ENCODE results near the gene CDC42BPB. TPM values are rescaled to one million over a fixed set of nuclear protein-coding genes. Genes with fewer than 3 reads are reported as not detected.

The CDC42BPB gene
- total and polyA plus RNA-seq, 2 of the 13 experiments (the other 11 are each of a cell fraction or from before 2014, with no cell fraction given), result 19.7 to 32.3 TPM

- whole genome bisulfite sequencing (ENCODE audit: low lambda C conversion rate), result 95% methylated on average over 19 of the region's 28 CpGs
- no peak overlapping the region for H3K4me3 ChIP-seq (replicated peaks in 1 of 3; ENCODE audit: insufficient read depth in 1 of 3, low read depth in 2 of 3, low read length in 3 of 3)
- in situ Hi-C loops (cut with HindIII; ENCODE audit: extremely low pct_ligation_motif_present, low pct_unique_long_range_greater_than_20kb), result loop anchor here (10.0 kb wide), 1 partner anchor 219 kb away; no protein-coding TSS in a partner anchor
- H3K4me2 ChIP-seq (ENCODE audit: low read depth, low read length), result no peak overlapping the region
- H4K20me1 ChIP-seq (ENCODE audit: insufficient read depth, low read length), result no peaks in the 10 kb centered on the region
- FAIRE-seq (no peak), DNase-seq (ENCODE audit: low spot score) (no peak), ATAC-seq (no peak)
- no peaks in the 10 kb centered on the region for H3K27me3 ChIP-seq (ENCODE audit: control insufficient read depth in 1 of 2, insufficient read depth in 2 of 2, low read length in 2 of 2)
- no peaks in the 10 kb centered on the region for H3K9me3 ChIP-seq (ENCODE audit: low read length)
- intact Hi-C loops (cut with micrococcal nuclease; ENCODE audit: unreplicated experiment), result no loop called here
- BruUV-seq (replicated peaks), result no TSS peak
- ChIA-PET CTCF (ENCODE audit: low intra/inter-chr PET ratio, low total read pairs) (no interaction called here), POLR2A (no interaction called here)
- no peak overlapping the region for H2AFZ ChIP-seq (ENCODE audit: low read length)
- no peaks in the 10 kb centered on the region for H3K79me2 ChIP-seq (ENCODE audit: insufficient read depth, low read length)
- no peaks in the 10 kb centered on the region for H3K36me3 ChIP-seq (replicated peaks in 1 of 2; ENCODE audit: control insufficient read depth in 1 of 2, insufficient read depth in 2 of 2, low read length in 2 of 2)
- no peak overlapping the region for H3K27ac ChIP-seq (ENCODE audit: extremely low read length, insufficient read depth, low read length)
- no peak overlapping the region for H3K9ac ChIP-seq (ENCODE audit: insufficient read depth, low read depth, low read length)
- H3K4me1 ChIP-seq (ENCODE audit: insufficient read depth, low read length), result peaks cover 21% of the 10 kb centered on the region
- TF ChIP-seq TFDP2 (CRISPR knock-in tag; IDR thresholded peaks at IDR 0.05), result no peak
- TF ChIP-seq, protein P1, sequence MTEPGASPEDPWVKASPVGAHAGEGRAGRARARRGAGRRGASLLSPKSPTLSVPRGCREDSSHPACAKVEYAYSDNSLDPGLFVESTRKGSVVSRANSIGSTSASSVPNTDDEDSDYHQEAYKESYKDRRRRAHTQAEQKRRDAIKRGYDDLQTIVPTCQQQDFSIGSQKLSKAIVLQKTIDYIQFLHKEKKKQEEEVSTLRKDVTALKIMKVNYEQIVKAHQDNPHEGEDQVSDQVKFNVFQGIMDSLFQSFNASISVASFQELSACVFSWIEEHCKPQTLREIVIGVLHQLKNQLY (CRISPR knock-in tag; IDR thresholded peaks at IDR 0.05), result no peak
- no peak for TF ChIP-seq STAT6 (CRISPR knock-in tag; IDR thresholded peaks at IDR 0.05; ENCODE audit: borderline replicate concordance)
- TF ChIP-seq JUN (CRISPR knock-in tag; IDR thresholded peaks at IDR 0.05), result no peak
- no peak for TF ChIP-seq ZNF407 (CRISPR knock-in tag; IDR thresholded peaks at IDR 0.05; ENCODE audit: not compliant biosample characterization)
- TF ChIP-seq ZNF747 (CRISPR knock-in tag; IDR thresholded peaks at IDR 0.05; ENCODE audit: borderline replicate concordance), result no peak
- TF ChIP-seq, protein P2, sequence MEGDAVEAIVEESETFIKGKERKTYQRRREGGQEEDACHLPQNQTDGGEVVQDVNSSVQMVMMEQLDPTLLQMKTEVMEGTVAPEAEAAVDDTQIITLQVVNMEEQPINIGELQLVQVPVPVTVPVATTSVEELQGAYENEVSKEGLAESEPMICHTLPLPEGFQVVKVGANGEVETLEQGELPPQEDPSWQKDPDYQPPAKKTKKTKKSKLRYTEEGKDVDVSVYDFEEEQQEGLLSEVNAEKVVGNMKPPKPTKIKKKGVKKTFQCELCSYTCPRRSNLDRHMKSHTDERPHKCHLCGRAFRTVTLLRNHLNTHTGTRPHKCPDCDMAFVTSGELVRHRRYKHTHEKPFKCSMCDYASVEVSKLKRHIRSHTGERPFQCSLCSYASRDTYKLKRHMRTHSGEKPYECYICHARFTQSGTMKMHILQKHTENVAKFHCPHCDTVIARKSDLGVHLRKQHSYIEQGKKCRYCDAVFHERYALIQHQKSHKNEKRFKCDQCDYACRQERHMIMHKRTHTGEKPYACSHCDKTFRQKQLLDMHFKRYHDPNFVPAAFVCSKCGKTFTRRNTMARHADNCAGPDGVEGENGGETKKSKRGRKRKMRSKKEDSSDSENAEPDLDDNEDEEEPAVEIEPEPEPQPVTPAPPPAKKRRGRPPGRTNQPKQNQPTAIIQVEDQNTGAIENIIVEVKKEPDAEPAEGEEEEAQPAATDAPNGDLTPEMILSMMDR (CRISPR knock-in tag; IDR thresholded peaks at IDR 0.05), result no peak
Observed at GRCh38 chr14:102913341-102914211, 143.8 kb downstream of the CDC42BPB start.
